Left renal pelvis (tissue), 4 donors: ENCODE data around the gene TRAFD1. TPM values are rescaled to one million over a fixed set of nuclear protein-coding genes. Genes with fewer than 3 reads are reported as not detected.
"Not testable (repeated sequence)": the region's sequence is repeated elsewhere in the genome, so short reads cannot be mapped to it uniquely, and the experiment has no call there.

Experiments used
- DNase-seq, 4 donors: peaks; one replicate each; pipeline ENCODE4 v3.0.0-alpha.2; 2013; ENCODE audit warnings: low read depth in 4 of 4, low spot score in 3 of 4
- polyA plus RNA-seq, 4 donors: library from polyadenylated mRNA; unstranded; fragments of 120-200 nt; gene quantifications; one replicate each; pipeline ENCODE4 v1.2.1, GENCODE V29; 2013; ENCODE audit not compliant: insufficient read length in 4 of 4

Gene TRAFD1, protein sequence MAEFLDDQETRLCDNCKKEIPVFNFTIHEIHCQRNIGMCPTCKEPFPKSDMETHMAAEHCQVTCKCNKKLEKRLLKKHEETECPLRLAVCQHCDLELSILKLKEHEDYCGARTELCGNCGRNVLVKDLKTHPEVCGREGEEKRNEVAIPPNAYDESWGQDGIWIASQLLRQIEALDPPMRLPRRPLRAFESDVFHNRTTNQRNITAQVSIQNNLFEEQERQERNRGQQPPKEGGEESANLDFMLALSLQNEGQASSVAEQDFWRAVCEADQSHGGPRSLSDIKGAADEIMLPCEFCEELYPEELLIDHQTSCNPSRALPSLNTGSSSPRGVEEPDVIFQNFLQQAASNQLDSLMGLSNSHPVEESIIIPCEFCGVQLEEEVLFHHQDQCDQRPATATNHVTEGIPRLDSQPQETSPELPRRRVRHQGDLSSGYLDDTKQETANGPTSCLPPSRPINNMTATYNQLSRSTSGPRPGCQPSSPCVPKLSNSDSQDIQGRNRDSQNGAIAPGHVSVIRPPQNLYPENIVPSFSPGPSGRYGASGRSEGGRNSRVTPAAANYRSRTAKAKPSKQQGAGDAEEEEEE
- 10 to 100 TPM; 34.1 to 42.7 (median 40.6) TPM for polyA plus RNA-seq

DNA sequence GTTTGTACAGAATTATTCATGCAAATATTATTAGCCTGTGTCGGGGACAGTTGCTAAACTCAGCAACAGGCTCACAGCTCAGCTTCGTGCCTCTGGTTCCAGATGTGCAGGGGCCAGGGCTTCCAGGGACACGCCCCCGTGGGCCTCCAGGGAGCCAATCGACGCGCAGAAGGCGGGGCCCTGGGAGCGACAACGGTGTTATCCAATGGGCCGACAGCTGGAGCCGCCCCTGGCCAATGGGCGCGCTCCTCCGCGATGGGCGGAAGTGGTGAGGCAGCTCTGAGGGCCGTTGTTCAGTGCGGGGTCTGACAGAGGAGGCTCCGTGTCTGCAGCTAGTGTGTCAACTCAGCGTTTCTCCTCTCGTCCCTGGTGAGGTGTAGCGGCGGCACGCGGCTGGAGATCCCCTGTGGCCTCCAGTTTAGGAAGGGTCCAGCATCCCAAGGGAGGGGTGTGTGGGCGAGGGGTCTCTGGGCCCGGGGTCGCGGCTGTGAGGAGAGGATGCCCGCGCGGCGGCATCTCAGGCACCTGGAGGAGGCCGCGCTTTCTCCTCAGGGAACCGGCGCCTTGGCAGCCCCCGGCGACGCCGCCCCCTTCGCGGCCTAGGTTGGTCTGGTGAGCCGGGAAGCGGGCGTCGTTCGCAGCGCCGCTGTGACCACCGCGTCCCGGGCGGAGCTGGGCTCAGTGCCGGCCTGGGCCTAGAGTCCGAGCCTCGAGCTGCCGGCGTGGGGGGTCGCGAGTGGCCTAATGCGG lies at the start of gene TRAFD1:
TSS of gene TRAFD1 (plus strand) at position 311 of the 750 bp plus-strand sequence. CDS start 4,963 bp downstream, outside the sequence.
- DNase-seq = peak; percentile 90 to 94 (median 92)

DNA sequence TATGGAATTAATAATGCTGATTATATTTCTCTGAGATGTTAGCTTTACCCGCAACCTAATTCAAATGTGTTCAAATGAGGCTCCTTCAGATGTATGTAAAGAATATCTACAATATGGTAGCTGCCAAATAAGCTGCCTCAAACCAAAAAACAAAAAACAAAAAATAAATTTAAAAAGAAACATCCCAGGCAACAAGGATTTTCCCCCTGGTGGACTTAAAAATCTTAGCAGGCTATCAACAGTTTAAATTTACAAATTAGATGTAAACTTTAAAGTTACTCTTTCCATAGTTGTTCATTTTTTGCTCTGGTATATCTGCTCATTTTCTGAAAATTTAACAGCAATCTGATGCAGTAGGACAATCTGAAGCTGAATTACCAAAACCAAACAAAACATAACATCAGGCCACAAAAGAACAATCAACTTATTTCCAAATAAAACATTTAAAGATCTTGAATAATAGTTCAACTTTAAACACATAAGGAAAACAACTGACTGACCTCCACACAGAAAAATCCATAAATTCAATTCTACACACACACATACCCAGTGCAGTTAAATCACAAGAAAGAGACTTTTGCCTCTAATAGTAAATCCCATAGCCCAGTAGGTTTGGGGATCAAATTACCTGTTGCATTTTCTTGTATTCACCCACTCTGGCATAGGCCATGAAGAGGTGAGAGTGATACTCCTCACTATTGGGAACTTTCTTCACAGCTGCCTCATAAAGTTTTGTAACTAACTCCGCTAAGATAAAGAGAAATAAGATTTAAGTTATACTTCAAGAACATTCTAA lies 38.1 kb upstream of the TRAFD1 start:
- DNase-seq = no peak

DNA sequence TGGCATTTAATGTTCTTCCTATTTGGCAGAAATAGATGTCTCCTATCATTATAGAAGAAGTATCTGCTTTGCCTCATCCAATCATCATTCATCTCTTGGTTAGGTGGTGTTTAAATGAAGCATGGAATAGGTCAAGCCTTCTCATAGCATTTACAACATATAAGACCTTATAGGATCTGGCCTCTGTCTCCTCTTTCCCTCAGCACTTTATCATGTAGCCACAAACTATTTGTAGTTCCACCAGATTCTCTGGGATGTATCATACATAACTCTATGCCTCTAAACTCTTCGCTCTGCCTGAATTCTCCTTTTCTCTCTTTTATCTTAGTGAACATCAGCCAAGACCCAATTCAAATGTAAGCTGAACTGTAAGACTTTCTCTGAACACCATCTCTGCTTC lies 37.5 kb upstream of the TRAFD1 start:
- no peak for DNase-seq

DNA sequence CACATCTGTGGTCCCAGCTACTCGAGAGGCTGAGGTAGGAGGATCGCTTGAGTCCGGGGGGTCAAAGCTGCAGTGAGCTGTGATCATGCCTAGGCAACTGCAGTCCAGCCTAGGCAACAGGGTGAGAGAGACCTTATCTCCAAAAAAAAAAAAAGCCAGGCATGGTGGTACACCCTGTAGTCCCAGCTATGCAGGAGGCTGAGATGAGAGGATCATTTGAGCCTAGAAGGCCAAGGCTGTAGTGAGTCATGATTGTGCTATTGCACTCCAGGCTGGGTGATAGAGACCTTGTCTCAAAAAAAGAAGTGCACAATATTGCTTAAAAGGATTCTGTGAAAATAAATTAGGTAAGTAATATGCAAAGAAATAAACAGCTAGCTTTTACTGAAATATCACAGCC lies 33.8 kb upstream of the TRAFD1 start:
- no peak for DNase-seq

DNA sequence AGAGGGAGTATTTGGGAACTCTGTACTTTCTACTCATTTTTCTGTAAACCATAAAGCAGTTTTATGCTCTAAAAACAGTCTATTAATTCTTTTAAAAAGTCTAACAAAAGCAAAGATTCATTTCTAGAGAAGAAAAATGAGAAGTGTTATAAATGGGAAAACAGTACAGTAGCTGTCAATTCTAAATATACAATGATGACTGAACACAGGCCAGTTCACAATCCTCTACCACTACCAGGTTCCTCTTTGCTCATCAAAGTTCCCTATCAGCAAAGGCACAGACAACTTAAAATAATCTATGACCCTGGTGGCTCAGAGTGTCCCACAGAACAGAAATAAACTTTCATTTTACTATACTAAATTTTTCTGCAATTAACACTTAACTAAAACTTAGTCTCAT lies 29.3 kb upstream of the TRAFD1 start:
- DNase-seq = no peak

DNA sequence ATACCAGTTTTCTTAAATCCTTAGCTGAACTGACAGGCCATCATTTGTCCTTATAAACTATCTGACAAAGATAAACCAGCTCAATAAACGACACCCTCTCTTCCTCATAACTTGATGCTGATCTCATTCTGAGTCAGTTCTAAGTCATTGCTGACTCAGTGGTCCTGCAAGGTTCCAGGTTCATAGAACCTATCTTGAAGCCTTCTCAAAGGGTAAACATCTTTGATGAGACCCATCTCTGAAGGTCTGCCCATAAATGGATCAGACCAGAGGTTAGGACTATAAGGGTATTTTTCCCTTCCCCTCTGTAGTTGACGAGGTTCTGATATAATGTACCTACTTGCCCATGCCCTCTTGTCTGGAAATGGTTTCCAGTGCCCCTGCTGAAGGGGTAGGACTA lies 28.7 kb upstream of the TRAFD1 start:
- no peak for DNase-seq

DNA sequence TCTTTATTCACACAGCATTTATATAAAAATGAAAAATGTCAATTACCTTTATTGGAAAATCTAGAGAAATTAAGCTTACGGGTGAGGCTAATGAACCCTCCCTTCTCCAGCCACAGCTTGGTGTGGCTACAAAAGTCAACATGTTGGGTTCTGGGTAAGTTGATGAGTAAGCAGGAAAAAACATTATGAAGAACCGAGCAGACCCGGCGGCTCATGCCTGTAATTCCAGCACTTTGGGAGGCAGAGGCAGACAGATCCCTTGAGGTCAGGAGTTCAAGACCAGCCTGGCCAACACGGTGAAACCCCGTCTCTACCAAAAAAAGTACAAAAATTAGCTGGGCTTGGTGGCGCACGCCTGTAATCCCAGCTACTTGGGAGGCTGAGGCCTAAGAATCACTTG lies 27.7 kb upstream of the TRAFD1 start:
- DNase-seq = no peak

DNA sequence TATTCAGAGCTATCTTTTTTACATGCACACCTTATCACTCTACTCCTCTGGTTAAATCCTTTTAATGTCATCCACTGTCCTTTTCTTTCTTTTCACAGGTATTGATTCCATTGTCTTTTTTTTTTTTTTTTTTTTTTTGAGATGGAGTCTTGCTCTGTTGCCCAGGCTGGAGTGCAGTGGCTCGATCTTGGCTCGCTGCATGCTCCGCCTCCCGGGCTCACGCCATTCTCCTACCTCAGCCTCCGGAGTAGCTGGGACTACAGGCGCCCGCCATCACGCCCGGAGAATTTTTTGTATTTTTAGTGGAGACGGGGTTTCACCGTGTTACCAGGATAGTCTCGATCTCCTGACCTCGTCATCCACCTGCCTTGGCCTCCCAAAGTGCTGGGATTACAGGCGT lies 24.9 kb upstream of the TRAFD1 start:
- not testable (repeated sequence) for DNase-seq

DNA sequence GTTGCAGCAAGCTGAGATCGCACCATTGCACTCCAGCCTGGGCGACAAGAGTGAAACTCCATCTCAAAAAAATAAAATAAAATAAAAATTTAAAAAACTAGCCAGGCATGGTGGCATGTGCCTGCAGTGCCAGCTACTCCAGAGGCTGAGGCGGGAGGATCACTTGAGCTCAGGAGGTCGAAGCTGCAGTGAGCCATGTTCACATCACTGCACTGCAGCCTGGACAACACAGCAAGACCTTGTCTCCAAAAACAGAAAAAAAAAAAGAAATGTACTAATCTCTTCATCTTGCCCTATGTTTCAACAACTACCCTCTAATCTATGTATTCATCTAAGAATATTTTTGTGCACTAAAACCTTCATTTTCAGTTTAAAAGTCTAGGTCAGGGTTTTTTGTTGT lies 23.2 kb upstream of the TRAFD1 start:
- no peak for DNase-seq

DNA sequence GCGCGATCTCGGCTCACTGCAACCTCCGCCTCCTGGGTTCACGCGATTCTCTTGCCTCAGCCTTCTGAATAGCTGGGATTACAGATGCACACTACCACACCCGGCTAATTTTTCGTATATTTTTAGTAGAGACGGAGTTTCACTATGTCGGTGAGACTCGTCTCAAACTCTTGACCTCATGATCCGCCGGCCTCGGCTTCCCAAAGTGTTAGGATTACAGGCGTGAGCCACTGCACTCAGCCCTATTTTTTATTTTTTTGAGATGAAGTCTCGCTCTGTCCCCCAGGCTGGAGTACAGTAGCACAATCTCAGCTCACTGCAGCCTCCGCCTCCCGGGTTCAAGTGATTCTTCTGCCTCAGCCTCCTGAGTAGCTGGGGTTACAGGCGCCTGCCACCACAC lies 22.6 kb upstream of the TRAFD1 start:
- DNase-seq = not testable (repeated sequence)

DNA sequence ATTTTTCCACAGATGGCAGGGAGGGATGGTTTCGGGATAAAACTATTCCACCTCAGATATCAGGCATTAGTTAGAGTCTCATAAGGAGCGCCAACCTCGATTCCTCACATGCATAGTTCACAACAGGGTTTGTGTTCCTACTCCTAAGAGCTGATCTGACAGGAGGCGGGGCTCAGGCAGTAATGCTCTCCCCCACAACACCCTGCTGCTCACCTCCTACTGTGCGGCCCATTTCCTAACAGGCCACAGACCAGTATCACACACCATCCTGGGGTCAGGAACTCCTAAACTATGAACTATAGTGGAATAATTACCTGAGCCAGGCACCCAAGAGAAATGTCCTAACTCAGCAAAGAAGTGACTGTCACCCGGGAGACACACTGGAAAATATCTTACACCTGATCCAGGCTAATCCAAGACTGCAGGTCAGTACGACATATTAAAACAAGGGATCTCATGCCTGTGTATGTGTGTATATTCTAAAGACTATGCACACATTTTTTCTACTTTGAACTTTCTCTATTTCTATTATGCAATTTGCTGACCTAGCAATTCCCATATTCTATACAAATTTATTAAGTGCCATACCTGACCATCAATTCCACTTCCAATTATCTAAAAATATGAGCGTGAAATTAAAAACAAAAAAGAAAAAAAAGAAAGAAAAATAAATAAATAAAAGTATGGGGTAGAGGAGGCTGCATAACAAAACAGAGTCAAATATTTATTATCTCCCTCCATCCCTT lies 21.4 kb upstream of the TRAFD1 start:
- no peak for DNase-seq

DNA sequence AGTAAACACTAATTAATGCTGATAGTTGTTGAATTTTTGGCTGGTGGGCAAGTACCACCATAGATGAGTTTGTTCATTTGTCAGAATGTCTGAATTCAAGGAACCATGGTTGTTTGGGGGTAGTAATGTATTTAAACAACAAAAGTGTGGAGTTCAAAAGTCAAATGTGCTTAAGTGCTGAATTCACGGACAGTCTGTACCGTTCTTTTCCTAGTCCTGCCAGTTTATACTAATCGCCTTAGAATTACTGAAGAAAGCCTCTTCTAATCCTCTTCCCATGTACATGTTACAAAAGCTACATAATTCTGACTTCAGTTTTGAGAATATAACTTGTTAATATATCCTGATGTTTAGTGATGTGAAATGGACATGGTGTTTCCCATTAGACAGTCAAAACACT lies 19.5 kb upstream of the TRAFD1 start:
- no peak for DNase-seq

DNA sequence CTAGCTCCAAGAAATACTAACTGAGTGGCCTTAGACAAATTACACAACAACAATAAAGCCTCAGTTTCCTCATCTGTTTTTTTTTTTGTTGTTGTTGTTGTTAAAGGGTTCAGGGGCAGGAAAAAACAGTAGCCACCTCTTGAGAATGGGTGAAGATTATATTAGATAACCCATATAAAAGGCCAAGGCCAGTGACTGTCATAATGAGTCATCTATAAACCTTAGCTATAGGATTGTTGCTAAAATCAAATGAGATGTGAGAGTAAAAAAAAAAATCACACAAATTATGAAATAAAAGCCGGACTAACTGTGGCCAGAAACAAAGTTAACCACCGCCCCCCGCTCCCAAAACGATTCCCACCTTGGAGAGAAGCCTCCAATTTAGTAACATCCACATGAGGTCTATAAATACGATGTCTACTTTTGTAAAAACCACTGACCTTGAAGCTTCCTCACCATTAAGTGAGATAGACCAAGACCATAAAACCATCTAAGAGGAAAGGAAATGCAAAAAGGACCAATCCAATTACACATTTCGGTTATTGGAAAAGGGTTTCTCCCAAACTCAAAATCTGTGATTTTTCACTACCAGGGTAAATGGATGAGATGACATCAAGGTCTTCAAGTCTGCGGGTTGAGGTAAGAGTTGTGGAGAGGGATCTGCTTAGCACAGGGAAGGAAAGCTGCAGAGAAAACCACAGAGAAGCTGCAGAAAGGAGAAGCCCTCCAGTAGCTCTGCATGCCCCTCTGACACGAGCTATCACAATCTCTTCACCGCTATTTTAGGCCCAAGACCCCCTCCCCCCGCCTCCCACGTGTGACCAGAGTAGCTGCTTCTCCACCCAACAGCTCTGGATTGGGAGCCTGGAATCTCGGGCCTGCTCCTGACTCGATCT lies 17.8 kb upstream of the TRAFD1 start:
- DNase-seq = no peak

DNA sequence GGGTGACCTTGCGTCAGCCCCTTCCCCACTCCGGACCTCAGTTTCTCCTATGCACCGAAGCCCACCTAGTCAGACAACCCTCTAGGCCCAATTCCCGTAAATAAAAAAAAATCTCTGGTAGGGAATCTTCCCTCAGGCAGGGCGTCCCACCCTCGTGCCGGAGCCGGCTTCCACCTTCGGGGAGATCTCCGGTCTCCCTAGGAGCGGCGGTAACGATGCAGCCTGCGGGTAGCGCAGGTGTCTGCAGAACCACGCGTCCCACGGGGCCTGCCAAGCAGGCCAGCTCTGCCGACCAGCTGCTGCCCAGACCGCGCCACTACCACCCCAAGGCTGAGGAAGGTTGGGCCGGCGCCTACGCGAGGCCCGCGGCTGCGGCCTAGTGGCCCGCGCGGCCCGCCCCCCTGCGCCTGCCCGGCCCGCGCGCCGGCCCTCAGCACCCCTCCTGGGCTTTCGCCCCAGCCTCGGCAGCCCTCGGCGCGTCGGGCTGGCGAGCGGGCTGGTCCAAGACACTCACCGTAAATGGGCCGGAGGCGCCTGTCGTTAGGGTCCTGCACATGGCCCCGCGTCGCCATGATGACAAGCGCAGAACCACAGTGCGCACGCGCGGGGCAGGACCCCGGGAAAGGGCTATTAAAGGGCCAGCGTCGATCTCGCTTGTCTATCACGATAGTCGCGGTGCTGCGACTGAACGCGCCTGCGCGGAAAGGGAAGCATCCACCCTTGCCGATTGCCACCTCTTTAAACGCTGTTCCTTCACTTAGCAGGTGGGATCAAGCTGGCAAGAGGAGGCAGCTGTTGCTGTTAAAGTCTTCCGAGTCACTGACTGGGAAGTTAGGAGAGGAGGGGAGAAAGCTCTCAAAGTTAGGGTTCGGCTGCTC lies 16.9 kb upstream of the TRAFD1 start, which contains the start of gene NAA25:
TSS of gene NAA25 (minus strand) at position 582 of the 878 bp plus-strand sequence. CDS start at position 572, 10 bp downstream.
- DNase-seq = peak; percentile 78 to 82 (median 80)

DNA sequence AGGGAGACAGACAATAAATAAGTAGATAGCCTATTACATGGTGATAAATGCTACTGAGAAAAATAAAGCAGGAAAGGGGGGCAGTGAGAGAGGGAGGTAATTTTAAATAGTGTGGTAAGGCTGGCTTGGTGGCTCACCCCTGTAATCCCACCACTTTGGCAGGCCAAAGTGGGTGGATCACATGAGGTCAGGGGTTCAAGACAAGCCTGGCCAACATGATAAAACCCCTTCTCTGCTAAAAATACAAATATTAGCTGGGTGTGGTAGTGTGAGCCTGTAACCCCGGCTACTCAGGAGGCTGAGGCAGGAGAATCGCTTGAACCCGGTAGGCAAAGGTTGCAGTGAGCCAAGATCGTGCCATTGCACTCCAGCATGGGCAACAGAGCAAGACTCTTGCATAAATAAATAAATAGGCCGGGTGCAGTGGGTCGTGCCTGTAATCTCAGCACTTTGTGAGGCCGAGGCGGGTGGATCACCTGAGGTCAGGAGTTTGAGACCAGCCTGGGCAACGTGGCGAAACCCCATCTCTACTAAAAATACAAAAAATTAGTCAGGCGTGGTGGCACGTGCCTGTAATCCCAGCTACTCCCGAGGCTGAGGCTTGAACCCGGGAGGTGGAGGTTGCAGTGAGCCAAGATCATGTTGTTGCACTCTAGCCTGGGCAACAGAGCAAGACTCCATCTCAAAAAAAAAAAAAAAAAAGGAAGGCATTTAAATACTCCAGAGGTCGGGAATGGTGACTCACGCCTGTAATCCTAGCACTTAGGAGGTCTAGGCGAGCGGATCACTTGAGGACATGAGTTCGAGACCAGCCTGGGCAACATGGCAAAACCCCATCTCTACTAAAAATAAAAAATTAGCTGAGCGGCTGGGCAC lies 14.3 kb upstream of the TRAFD1 start:
- not testable (repeated sequence) for DNase-seq

DNA sequence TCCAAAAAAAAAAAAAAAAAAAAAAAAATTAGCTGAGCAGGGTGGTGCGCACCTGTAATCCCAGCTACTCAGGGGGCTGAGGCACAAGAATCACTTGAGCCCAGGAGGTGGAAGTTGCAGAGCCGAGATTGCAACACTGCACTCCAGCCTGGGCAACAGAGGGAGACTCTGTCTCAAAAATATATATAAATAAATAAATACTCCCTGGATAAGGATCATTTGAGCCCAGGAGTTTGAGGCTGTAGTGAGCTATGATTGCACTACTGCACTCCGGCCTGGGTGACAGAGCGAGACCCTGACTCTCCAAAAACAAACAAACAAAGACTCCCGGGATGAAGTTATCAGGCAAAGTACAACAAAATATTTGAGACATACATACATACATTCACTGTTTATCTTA lies 13.4 kb upstream of the TRAFD1 start:
- DNase-seq = no peak
